Measurements from ENCODE around the gene KAZN.
"Not testable (repeated sequence)": the region's sequence is repeated elsewhere in the genome, so short reads cannot be mapped to it uniquely, and the experiment has no call there.

KAZN gene

GRCh38 chr1:14598498-14599182 lies at the start of gene KAZN:
TSS of gene KAZN (plus strand) at chr1:14598685.
- no peak for DNase-seq

GRCh38 chr1:14549897-14550620 lies 48.4 kb upstream of the KAZN start:
- DNase-seq: no peak

DNA sequence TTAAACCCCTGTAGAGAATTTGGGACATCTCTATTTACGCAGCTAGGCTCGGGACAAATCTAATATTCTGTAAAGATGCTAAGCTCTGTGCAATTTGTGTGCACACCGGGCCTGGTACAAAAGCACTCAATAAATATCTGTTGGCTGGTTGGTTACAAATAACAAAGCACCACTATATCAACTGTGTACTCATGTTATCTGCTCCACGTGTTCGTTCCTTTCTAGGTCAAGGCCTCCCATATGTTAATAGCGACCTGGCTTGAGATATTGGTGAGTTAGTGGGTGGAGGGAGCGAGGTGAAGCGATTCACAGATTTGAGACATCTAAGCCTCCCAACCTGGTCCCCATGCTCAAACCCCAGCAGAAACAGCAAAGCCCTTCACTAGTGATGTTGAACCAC lies 47.1 kb upstream of the KAZN start:
- DNase-seq: no peak

DNA sequence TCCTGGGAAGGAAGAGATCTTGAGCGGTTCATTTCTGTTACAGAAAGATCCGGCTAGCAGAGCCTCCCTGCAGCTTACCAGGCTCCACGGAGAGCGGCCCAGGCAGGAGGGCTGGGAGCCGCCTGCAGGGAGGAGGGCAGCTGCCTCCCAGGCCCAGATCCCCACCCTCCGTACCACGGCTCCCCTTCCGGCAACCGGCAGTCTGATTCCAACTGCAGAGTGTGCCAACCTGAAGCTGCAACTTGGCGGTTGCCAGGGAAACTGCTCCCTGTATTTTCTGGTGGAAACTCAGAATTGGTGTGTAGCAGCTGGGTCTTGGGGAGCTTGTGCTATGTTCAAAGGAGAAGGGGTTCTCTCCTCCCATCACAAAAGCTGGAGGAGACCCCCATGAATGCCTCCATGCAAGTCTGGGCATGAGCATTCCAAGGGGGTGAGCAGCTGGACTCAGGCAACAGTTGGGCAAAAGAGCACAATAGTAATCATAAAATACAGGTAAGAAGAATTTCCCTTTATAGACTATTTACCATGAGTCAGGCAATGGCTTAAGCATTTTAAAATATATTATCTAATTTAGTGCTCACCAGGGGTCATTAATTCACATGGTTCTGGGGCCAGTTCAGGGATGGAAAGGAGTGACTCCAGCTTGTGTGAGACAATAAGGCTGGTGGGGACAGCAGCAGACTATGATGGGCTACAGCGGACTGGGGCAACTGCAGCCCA lies 46.1 kb upstream of the KAZN start:
- no peak for DNase-seq

GRCh38 chr1:14553711-14554110 lies 44.8 kb upstream of the KAZN start:
- no peak for DNase-seq

DNA sequence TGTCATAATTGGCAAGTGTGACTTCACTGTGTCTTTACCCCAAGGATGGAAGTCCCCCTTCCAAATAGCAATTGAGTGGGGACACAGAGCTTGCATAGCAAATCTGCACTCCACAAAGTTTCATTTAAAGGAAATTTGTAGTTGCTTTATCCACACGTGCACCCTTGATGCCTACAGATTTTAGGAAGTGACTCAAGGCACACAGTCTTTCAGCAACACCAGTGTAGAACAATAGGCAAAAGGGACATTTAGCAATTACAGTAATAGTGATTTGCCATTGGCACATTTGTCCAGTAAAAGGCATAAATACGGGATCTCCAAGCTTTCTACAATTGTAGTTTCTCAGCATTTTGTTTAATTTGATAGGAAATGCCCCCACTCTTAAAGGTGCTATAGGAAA lies 43.4 kb upstream of the KAZN start:
- DNase-seq: no peak

- no peak for DNase-seq
Observed at GRCh38 chr1:14561014-14561693, 37.3 kb upstream of the KAZN start.

GRCh38 chr1:14565090-14565489 lies 33.4 kb upstream of the KAZN start:
- no peak for DNase-seq

DNA sequence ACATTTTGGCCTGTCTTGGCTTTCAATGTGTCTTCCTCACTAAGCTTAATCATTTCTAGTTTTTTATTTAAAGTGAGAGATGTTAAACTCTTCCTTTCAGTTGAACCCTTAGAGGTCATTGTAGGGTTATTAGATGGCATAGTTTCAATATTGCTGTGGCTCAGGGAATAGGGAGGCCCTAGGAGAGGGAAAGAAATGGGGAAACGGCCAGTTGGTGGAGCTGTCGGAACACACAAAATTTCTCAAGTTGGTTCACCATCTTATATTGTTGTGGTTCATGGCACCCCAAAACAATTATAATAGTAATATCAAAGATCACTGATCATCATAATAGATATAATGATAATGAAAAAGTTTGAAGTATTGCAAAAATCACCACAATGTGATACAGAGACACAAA lies 31.4 kb upstream of the KAZN start:
- DNase-seq: no peak

- DNase-seq: no peak
Observed at GRCh38 chr1:14567903-14568302, 30.6 kb upstream of the KAZN start.

DNA sequence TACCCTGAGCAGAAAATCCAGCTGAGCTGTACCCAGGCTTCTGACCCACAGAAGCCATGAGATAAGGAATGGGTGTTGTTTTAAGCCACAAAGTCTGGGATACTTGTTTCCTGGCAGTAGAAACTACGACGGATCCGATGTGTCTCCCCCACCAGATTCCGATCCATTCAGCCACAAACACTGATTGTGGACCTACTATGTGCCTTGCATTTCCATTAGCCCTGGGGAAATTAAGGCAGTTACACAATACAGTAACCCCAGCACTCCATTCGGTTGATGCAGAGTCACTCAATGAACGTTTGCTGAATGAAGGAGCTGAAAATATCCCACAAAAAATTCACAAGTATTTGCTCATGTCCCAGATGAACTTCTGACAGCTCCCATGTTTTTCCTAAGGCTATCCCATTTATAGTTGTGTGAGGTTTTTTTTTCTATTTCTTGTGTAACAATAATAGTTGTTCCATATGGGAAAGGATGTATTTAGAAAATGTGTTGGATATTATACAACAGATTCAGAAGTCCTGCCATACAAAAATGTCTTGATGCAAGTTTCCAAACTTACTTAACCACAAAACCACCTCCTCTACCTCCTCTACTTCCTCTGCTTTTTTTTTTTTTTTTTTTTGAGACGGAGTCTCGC lies 29.6 kb upstream of the KAZN start:
- no peak for DNase-seq

GRCh38 chr1:14570514-14570913 lies 28.0 kb upstream of the KAZN start:
- no peak for DNase-seq

DNA sequence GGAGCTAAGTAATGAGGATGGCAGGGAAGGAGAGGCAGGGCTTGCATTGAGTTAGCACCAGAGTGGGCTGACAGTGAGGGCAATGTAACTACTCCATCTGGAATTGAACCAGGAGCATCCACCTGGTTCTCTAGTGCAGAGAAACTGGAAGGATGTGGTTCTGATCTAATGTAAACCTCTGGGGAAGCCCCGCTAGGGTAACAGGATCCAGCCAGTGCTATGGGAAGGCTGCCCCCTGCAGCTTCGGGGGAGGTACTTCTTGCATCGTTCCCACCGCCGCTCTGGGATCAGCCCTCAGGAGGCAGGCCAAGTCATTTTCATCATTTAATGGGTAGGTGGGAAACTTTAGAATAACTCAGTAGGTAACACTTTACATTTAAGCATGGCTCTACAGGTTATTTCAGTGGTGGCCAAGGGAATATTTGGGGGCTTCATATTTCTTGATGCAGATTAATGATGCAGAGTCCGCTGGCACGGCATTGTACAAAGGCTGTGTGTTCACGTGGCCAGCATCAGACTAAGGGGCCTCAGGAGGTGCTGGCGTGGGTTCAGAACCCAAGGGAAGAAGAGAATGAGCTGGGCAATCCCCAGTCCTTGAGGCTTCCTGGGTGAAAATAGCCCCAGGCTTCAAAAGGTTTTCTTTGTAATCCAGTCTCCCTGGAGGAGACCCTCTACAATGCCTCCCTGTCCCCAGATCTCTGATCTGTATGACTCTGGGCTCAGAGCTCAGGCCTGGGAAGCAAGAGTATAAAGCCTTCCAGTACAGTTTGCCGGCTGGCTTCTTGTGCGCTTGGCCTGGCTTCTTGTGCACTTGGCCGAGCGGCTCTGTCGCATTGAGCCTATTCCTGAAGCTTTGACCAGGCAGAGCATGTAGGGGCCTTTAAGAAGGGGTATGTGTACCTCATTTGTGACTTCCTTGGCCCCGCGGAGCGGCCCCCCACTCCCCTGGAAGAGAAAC lies 26.4 kb upstream of the KAZN start:
- no peak for DNase-seq

GRCh38 chr1:14572861-14573260 lies 25.6 kb upstream of the KAZN start:
- DNase-seq: no peak

GRCh38 chr1:14576155-14576554 lies 22.3 kb upstream of the KAZN start:
- DNase-seq: no peak

DNA sequence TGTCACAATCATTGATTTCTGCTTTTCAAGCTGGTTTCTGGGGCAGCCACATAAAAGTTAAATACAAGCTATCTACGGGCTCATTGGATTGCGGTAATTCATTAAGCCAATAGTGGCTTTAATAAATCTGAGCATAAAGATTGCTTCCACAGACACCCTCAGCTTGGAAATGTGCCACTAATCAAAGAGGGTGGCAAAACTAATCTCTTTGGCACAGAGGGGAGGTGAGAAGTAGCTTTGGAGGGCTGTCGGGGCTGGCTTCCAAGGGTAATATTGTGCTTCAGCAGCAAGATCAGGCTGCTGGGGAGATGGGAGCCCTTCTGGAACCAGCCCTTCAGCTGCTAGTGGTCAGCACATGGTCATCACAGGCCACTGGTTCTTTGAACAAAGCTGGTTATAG lies 21.2 kb upstream of the KAZN start:
- no peak for DNase-seq

- DNase-seq: no peak
Observed at GRCh38 chr1:14578156-14578555, 20.3 kb upstream of the KAZN start.

GRCh38 chr1:14580295-14580694 lies 18.2 kb upstream of the KAZN start:
- not testable (repeated sequence) for DNase-seq

DNA sequence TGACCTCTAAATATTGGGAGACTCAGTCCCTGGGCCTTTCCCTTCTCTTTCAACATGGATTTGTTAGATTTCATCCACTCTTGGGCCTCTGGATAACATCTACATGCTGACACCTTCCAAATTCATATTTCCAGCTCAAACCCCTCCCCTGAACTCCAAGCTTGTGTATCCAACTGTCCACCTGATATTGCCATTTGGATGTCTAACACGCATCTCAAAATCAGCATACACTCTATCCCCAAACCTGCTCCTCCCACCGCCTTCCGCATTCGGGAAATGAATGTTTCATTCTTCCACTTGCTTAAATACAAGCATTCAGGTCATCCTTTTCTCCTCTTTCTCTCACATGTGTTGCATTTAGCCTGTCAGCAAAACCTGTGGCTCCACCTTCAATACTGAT lies 17.5 kb upstream of the KAZN start:
- DNase-seq: no peak

DNA sequence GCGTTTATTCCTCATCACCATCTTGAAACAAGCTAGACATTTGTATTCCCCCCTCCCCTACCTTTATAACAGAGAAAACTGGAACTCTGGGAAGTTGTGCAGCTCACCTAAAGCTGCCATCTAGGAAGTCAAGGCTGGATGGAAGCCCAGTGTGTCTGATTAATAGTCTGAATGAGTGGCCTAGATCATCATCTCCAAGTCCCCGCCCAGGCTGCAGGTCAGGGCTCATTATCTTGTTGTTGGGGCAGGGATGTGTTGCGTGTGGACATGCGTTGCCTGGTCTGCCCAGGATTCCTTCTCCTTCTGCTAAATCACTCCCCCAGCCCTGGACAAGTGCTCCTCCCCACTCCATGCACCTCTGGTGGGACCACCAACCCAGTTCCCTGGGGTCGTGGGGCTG lies 14.7 kb upstream of the KAZN start:
- DNase-seq: no peak

GRCh38 chr1:14585728-14586127 lies 12.8 kb upstream of the KAZN start:
- no peak for DNase-seq

Measured in CD4-positive, alpha-beta T cell treated with Interleukin-12 subunit alpha and Interleukin-12 subunit beta, for 1 hour (primary cell).